Measurements from ENCODE around the gene TTYH2.

DNA sequence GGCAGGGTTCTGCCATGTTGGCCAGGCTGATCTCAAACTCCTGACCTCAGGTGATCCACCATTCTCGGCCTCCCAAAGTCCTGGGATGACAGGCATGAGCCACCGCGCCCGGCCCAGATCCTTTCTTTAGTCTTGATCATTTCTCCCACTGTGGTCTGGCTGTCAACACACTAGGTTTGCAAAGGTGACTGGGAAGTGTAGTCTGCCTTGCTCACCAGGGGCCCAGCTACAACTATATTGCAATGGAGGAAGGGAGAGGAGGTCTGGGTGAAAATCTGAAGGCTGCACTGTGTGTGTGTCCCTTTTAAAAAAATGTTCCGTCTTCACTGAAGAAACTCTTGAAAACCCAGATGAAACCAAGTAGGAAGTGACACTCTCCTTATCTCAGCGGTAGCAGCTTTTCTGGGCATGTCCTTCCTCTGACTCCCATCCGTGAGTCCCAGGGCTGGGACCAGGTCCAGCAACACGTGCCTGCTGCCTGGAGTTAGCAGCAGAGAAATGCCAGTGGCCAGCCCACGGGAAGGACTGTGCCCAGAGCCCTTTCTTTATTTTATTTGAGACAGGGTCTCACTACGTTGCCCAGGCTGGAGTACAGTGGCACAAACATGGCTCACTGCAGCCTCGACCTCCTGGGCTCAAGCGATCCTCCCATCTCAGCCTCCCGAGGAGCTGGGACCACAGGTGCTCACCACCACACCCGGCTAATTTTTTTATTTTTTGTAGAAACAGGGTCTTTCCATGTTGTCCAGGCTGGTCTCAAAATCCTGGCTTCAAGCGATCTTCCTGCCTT lies 94.8 kb downstream of the TTYH2 start:
- TF ChIP-seq, protein P1, sequence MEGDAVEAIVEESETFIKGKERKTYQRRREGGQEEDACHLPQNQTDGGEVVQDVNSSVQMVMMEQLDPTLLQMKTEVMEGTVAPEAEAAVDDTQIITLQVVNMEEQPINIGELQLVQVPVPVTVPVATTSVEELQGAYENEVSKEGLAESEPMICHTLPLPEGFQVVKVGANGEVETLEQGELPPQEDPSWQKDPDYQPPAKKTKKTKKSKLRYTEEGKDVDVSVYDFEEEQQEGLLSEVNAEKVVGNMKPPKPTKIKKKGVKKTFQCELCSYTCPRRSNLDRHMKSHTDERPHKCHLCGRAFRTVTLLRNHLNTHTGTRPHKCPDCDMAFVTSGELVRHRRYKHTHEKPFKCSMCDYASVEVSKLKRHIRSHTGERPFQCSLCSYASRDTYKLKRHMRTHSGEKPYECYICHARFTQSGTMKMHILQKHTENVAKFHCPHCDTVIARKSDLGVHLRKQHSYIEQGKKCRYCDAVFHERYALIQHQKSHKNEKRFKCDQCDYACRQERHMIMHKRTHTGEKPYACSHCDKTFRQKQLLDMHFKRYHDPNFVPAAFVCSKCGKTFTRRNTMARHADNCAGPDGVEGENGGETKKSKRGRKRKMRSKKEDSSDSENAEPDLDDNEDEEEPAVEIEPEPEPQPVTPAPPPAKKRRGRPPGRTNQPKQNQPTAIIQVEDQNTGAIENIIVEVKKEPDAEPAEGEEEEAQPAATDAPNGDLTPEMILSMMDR (IDR thresholded peaks at IDR 0.05; ENCODE audit: insufficient read depth, low read length, poor library complexity, severe bottlenecking) = no peak
- no peak for TF ChIP-seq EZH2phosphoT487 (conservative IDR thresholded peaks at IDR 0.05; ENCODE audit: low read length)
